NCI-H1930 (cell line): Measurements from ENCODE around the gene CTCFL.
"Not testable (repeated sequence)": the region's sequence is repeated elsewhere in the genome, so short reads cannot be mapped to it uniquely, and the experiment has no call there.

ENCODE experiments used
- DNase-seq, 2 experiments: peaks; one replicate each; lab custom pipeline; 2025; lab: John Stamatoyannopoulos, UW

The CTCFL gene

DNA sequence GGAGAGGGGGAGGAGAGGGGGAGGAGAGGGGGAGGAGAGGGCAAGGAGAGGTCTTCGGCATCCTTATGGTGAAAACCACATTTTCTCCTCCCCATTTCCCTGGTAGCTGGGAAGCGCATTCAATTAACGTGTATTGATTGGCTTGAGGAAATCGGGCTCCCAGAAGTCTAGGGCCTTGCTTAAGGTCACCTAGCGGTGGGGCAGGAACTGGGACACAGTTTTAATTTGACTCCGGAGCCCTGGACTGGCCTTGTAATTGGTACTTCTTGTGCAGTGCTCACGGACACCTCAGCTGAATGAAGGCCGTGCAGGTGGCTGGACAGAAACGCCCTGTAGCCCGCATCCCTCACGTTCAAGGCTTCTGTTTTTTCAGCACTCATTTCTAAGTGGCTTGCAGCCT, 42.8 kb downstream of the CTCFL start:
- no peak for DNase-seq

DNA sequence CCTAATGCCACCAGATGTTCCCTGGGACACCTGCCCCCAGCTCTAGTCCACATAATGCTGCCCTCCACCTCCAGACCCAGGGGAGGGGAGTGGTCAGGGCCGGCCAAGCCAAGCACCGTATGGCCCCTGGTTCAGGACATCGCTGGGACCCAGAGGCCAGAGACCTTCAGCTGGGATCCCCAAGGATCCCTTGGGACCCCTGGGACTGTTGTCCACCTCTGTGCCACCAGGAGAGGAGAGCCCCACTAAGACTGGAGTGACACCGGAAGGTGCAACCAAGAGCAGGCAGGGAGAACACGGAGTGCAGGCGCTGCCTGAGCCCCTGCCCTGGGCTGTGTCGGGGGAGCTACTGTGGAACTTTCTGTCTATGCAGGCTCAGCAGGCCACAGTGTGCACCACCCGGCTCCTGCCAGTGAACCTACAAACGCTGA, 43.6 kb downstream of the CTCFL start:
- no peak for DNase-seq

DNA sequence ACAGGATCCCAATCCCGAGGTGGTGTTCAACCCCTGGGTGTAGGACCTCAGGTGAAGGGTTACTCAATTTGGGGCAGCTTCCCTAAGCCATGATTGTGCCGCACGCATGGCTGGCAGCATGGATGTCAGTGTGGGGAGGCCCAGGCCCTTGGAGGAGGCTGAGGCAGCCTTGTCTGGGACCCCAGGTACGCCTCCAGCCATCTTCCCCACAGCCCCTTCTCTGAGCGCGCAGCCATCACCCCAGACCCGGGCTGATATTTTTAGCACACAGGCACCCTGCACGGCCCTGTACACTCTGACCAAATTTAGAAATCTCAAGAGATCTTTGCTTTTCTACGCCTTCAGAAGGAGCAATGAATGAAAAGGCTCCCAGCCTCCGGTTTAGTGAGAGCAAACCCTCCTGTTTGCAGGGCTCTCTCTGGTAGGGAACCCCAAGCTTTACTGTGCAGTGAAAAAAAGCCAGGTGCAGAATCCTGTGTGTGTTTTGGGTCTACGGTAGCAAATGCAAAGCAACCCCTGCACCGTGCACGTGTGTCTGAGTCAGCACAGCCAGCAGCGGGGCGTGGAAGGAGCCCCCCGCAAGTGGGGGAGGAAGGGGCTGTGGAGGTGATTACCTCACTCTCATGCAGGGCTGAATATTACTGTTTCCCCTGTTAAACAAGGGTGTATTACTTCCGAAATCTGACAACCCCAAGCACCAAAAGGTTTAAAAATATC, 44.3 kb downstream of the CTCFL start:
- DNase-seq: no peak

DNA sequence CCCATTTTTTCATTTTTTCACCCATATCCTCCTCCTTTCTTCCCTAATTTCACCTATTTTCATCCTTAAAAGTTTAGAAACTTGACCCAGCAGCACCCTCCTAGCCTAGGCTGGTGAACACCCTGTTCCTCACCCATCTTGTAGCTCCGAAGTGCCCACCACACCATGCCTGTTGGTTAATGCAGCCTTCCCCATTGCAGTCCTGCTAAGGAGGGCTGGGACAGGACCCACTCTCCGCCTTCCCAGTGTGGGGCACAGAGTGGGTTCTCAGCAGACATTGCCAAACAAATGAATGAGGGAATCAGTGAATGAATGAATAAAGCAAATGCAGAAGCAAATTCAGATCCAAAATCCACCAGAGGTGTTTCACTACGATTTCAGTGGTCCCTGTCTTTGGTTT, 45.7 kb downstream of the CTCFL start:
- DNase-seq: no peak

DNA sequence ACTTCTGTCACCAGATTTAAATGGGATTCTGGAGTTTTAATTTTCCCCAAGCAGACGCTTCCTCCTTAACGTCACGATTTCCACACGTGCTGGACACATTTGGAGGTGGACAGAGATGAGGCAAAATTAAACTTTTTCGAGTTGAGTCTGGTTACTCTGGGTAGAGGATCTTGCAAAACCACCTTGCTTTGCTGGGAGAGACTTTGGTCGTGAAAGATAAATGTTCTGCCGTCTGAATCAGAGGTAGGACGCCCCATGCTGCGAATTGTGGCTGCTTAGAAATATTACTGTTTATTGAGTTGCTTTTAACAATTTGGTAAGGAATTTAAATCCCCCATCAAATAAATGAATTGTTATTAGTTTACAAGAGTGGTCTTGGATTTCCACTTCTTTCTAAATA, 46.8 kb downstream of the CTCFL start:
- DNase-seq: no peak

DNA sequence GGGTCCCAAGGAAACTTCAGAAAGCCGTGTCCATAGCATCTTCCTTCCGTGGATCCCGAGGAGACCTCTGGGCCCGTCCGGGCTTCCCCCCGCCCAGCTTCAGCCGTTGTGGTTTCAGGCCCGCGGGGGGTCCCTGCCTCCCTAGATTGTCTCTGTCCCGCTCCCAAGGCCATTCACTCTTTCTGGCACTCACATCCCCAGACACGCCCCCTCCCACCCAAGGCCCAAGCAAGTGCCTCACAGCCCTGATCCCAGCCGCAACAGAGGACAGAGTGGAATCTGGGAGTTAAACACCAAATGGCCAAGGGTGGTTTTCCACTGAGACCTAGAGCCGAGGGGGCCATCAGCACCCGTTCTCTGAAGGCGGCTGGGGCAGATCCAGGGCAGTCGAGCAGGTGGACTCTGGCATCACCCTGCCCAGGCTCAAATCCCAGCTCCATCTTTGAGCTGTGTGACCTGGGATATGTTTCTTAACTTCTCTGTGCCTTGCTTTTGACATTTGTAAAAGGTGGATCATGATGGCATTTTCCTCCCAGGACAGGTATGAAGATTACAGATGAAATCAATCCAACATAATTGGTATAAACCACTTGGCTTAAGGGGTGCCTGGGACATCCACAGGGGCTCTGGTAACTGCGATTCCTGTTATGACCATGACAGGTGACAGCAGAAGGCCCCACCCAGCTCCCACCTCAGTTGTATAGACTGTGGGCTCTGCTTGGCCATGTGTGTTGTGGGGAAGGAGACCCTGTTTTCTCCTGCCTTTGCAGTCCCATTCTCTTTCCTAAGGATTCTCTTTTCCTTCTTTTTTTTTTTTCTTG, 48.1 kb downstream of the CTCFL start:
- DNase-seq: no peak

DNA sequence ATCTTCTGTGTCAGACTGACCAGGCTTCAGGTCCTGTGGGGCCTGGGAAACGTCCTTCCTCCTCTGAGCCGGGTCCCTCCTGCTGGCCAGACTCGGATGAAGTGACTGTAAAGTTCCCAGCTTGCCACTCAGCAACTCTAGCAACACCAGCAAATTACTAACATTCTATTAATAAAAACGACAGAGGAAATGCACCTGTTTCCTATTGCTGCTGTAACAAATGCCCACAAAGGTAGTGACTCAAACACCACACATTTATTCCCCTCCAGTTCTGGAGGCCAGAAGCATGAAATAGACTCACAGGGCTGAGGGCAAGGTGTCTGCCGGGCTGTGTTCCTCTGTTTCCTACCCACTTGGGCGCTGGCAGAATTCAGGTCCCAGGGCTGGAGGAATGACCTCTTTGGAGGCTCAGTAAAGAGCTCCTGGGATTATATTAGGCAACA, 48.8 kb downstream of the CTCFL start:
- DNase-seq: no peak

DNA sequence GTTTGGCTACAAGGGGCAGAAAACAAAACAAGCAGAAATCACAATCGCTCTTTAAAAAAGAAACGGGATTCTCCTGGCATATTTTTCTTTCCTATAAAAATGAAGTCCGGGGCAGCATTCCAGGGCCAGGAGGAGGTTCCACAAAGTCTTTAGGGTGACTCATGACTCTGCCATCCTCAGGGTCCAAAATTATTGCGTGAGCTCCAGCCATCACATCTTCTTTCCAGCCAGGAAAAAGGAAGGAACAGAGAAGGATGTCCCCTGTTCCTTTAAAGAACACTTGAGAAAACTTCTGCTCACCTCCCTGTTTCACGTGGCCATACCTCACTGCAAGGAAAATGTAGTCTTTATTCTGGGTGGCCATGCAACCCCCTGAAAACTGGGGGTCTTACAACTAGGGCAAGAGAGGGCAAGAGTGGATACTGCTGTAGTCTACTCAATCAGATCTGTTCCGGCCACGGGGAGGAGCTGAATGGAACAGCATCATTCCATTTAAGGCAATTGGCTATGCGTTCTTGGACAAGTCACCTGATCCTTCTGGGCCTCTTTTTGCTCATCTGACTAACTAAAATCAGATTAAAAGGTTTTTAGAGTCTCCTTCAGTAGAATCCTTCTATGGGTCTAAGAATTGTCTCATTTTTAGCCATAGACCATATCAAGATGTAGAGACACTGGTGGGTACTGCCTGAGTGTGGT, 49.4 kb downstream of the CTCFL start:
- DNase-seq: no peak

DNA sequence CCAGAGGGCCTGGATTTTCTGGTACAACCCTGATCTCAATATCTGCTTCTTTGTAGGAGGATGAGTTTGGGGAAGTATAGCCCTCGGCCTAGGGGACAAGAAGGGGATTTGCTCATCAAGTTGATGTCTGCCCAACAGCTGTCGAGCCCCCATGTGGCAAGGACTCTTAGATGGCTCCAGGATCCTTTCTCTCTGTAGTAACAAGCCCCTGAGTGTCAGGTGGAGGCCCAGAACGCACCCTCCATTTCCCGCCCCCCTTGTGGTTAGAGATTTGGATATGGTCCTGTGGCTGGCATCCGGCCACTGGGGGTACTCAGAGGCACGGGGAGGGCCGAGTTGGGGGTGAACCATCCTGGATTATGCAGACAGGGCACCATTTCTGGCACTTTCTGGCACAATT, 50.1 kb downstream of the CTCFL start:
- DNase-seq: no peak

DNA sequence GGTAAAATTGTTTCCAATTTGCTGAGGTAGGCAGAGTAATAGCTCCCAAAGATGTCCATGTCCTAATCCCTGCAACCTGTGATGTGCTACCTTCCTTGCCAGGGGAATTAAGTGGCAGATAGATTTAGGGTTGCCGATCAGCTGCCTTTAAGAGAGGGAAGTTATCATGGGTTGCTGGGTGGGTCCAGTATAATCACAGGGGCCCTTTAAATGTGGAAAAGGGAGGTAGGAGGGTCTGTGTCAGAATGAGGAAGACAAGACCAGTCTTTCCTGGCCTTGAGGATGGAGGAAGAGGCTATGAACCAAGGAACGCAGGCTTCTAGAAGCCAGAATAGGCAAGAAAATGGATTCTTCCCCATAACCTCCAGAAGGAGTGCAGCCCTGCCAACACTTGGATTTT, 50.7 kb downstream of the CTCFL start:
- DNase-seq: no peak

DNA sequence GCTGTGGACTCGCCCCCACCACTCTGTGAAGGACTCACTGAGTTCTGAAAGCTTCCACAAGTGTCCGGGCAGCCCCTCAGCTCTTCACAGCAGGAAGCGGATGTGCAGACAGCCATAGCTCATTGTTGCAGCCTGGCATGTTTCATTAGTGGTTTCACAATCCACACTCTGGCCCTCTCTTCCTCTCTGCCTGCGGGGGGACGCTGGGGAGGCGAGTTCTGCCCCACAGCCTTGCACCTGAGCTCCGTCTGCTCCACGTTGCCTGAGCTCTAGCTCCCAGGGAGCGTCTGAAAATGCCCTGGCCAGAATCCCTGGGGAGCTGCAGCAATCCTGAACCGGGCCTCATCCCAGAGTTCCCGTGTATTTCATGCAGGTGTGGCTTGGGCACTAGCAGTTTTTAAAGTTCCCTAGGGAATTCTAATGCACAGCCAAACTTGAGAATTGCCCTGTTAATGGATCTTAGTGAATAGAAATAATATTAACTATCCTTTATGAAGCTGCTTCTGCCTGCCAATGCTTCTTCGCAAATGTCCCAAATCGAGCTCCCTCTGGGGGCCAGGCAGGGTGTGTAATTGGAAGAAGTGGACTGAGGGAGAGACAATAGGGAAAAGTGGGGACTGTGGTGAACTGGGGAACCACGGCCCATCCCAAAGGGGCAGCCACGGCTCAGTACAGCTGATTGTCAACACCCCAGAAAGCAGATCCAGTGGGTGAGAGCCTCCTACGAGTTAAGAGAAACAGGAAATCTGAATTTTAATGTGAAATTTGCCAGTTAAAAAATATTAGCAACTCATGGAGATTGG, 51.5 kb downstream of the CTCFL start:
- DNase-seq: no peak

DNA sequence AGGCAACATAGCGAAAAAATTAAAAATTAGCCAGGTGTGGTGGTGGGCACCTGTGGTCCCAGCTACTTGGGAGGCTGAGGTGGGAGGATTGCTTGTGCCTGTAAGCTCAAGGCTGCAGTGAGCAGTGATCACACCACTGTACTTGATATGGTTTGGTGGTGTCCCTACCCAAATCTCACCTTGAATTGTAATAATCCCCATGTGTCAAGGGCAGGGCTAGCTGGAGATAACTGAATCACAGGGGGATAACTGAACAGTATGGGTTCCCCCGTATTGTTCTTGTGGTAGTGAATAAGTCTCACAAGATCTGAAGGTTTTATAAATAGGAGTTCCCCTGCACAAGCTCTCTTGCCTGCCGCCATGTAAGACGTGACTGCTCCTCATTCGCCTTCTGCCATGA, 52.5 kb downstream of the CTCFL start:
- not testable (repeated sequence) for DNase-seq

DNA sequence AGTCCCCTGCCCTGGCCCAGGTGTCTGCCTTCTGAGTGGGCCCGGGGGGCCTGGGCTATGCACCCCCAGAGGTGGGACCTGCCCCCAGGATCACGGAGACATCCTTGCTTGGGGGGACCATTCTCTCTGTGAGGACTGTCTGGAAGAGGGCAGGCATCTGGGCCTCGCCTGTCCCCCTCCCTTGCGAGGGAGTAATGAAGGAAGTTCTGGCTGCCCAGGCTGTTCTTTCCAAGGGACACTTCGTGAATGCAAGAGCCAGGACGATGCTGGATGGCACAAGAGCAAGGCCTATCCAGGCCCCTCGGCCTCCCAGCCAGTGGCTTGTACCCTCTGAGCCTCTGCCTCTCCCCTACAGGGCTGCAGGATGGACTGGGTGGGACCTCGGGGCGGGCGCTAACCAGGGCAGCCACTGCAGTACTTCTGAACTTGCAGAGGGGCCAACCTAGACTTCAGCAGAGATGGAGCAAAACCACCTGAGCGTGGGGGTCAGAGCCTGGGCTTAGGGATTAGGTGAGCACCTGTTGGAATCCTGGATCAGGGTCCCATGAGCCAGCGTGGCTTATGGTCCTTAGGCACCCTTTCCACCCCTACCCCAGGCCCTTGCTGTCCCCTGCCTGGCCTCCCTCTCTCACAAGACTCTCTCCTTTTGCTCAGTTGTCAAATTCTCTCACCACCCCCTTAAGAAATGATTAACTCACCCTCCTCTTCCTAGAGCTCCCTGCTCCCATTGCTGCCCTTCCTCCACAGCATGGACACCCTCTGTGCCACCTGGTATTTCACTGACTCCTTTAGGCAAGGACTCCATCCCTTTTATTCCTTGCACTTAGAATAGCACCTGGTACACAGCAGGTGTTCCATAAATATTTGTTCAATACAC, 53.2 kb downstream of the CTCFL start:
- DNase-seq: no peak

DNA sequence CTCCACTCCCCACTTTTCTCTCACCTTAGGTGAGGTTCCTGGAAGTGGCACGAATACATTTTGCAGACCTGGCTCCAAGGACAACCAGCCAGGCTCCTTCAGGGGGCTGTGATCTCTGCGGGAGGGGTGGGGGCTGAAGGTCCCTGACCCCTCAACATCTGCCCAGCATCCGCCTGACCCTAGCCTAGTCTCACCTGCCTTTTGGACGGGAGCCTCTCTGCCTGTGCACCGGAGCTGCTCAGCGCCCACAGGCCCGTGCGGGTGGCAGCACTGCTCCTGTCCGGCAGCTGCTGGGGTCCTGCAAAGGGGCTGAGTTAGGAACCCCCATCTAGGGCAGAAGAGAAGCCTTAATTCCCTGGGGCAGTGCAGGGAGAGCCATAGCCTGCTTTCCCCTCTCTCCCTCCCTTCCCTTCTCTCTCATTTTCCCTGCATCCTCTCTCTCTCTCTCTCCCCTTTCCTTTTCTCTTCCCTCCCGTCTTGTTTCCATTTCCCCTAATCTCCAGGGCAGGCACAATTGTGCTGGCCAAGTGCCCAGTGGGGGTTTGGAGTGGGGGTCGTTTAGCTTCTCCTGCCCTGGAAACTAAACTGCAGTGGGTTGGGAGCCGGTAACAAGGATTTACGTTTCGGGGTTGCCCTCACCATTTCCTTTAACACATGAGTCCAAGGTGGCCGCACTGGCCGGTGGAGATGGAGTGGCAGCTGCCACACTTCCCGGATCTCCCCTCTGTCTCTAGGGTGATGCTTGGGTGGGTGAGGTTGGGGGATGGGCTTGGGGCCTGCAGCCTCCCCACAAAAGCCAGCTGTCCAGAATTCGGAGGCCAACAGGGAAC, 54.1 kb downstream of the CTCFL start:
- no peak for DNase-seq

DNA sequence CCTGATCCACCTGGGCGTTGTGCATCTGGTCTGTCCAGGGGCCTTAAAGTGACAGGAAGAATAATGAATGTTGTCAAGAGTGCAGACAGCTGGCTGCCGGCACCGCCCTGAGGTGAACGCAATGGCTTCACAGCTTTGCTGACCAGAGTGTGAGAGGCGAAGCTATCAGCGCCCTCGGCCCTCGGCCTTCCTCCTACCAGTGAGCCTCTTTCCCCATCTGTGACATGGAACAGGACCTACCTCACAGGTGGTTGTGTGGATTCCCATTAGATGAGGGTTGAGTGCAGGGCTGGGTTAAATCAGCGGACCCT, 54.8 kb downstream of the CTCFL start:
- DNase-seq: no peak

DNA sequence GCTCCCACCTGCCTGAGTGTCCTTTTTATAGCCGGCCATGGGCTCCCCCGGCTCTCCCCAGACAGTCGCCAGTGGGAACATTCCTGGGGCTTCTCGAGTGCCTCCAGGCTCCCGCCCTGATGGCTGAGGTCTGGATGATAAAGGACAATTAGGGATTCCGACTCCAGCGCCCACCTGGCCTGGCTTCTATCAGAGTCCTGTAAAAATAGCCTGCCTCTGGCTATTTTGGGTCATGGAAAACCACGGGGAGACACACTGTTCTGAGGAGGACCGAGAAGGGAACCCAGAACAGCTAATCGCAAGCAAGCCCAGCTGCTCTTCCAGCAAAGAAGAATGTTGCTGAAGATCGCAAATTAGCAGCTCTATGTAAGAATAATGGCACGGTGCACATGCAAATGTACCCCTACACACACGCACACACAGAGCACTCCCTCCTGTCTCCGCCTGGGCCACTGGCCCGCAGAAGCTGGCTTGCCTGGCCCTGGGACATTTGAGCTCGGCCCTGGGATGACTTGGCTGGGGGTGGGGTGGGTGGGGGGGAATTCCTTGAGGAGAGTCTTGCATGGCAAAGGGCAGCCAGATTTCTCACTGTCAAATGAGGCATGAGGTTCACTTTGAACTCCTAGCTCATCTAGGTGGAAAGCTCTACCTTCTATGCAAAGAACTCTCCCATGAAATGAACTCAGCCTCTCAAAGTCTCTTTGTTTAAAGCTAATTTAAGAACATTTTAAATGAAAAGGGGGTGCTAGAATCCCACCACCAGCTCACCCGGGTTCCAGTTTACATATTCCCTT, 55.3 kb downstream of the CTCFL start:
- no peak for DNase-seq

DNA sequence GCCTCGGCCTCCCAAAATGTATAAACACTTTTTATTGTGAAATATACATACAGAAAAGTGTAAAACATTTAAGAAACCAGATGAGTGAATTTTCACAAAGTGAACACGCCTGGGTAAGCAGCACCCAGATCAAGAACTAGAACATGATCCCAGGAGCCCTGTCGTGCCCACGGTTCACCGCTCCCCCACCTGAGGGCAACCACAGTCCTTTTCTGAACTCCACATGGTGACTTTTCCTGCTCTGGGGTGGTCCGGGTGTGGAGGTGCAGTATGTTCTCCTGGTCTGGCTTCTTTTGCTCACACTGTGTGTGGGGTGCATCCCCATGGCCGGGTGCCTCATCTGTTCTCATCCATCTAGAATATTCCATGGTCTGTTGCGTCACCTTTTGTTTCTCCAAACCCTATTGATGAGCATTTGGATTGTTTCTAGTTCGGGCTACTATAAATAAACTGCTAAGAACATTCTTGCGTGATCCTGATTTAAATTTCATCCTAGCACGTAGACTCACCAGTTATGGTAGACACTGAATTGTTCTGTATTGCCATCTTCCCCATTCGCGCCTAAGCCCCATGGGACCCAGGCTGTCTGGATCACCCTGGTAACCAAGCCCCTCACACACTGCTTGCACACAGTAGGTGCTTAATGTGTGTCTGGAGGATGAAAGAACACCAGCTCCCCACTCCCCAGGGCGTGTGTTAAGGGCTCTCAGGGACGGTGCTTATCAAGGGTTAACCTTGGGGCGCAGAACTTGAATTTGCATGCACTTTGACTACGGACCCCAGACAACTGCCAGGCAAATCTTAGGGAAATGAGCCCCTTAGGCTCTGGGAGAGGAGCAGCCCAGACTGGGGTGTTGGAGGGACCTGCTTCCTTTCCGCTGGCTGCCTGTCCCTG, 56.2 kb downstream of the CTCFL start:
- DNase-seq: no peak

DNA sequence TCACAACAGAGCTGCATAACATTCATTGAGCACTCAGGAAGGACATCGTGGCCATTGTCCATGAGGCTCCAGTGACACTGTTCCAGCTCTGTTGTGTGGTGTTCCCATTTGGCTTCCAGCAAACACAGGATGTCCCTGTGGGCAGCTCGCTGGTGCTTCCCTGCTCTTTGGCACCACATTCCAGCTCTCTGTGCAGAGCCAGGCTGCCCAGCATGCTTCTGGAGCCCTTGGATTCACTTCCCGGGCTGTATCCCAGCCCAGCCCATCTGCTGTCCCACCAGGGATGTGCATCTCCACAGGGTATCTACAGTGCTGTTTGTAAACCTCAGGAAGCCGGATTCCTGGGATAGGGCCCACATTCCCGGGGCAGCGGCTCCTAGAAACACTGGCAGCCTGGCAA, 57.2 kb downstream of the CTCFL start:
- no peak for DNase-seq
